HG03558 (cell line): Measurements from ENCODE around the gene CD302.
"Not testable (repeated sequence)": the region's sequence is repeated elsewhere in the genome, so short reads cannot be mapped to it uniquely, and the experiment has no call there.

Source experiments
- ATAC-seq: cut with Tn5 transposase; IDR thresholded peaks from one replicate; pipeline ENCODE4 v1.9.1; 2021; ENCODE audit warnings: moderate number of reproducible peaks; ENCODE audit not compliant: unreplicated experiment; ENCODE audit errors: extremely low read depth

Gene CD302

GRCh38 chr2:159755788-159756187 is 42.2 kb downstream of the CD302 start:
- ATAC-seq, result no peak

GRCh38 chr2:159755014-159755413 is 43.0 kb downstream of the CD302 start:
- no peak for ATAC-seq

GRCh38 chr2:159753797-159754196 is 44.2 kb downstream of the CD302 start:
- no peak for ATAC-seq

GRCh38 chr2:159750873-159751272 is 47.1 kb downstream of the CD302 start:
- ATAC-seq, result no peak

- no peak for ATAC-seq
Observed at GRCh38 chr2:159748089-159748488, 49.9 kb downstream of the CD302 start.

- ATAC-seq, result not testable (repeated sequence)
Observed at GRCh38 chr2:159745237-159745636, 52.8 kb downstream of the CD302 start.

GRCh38 chr2:159744363-159744762 is 53.6 kb downstream of the CD302 start:
- ATAC-seq, result no peak

- no peak for ATAC-seq
Observed at GRCh38 chr2:159742846-159743245, 55.2 kb downstream of the CD302 start.

- no peak for ATAC-seq
Observed at GRCh38 chr2:159738509-159739390, 59.3 kb downstream of the CD302 start.

GRCh38 chr2:159737917-159738296 is 60.1 kb downstream of the CD302 start:
- no peak for ATAC-seq

- ATAC-seq, result no peak
Observed at GRCh38 chr2:159737292-159737916, 60.6 kb downstream of the CD302 start.

- no peak for ATAC-seq
Observed at GRCh38 chr2:159736048-159736447, 62.0 kb downstream of the CD302 start.

GRCh38 chr2:159735648-159736047 is 62.4 kb downstream of the CD302 start:
- ATAC-seq, result no peak

- no peak for ATAC-seq
Observed at GRCh38 chr2:159728629-159729028, 69.4 kb downstream of the CD302 start.

GRCh38 chr2:159725713-159726112 is 72.3 kb downstream of the CD302 start:
- no peak for ATAC-seq

- not testable (repeated sequence) for ATAC-seq
Observed at GRCh38 chr2:159724795-159725572, 73.0 kb downstream of the CD302 start.

GRCh38 chr2:159722580-159722979 is 75.4 kb downstream of the CD302 start:
- ATAC-seq, result no peak

- ATAC-seq, result no peak
Observed at GRCh38 chr2:159720676-159721075, 77.3 kb downstream of the CD302 start.
